GM19395 (cell line): ENCODE measurements around the gene HTR6.

Experiments used
- ATAC-seq: cut with Tn5 transposase; IDR thresholded peaks from one replicate; pipeline ENCODE4 v1.9.1; 2021; ENCODE audit warnings: mild to moderate bottlenecking, moderate library complexity; ENCODE audit not compliant: unreplicated experiment

Gene HTR6

DNA sequence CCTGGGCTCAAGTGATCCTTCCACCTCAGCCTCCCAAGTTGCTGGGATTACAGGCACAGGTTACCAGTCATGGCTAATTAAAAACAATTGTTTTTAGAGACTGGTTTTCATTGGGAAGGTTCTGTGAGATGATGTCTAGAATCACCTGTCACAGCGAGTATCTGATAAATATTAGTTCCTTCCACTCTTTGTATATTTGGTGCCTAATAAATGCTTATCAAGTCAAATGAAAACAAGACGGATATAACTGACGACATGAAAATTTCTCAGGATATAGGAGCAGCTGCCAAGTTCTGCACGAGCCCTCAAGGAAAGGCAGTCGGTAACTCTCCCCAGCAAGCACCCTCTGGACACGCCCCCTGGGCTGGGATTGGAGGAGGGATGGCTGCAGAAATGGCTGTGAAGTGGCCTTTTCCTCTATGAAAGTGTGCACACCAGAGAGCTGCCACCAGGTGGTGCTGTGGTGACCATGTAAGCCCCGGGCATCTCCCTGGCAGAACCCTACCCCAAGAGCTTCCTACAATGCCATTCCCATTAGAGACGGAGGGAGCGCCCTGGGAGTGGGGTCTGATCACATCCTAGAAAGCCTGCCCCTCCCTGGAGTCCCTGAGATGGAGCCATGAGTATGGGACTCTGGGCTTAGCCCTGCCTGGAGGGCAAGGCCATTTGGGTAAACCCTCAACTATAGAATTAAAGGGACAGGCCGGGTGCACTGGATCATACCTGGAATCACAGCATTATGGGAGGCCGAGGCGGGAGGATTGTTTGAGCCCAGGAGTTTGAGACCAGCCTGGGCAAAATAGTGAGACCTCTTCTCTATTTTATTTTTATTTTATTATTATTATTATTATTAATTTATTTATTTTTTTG, 50.9 kb downstream of the HTR6 start:
- ATAC-seq = peak; percentile 56

DNA sequence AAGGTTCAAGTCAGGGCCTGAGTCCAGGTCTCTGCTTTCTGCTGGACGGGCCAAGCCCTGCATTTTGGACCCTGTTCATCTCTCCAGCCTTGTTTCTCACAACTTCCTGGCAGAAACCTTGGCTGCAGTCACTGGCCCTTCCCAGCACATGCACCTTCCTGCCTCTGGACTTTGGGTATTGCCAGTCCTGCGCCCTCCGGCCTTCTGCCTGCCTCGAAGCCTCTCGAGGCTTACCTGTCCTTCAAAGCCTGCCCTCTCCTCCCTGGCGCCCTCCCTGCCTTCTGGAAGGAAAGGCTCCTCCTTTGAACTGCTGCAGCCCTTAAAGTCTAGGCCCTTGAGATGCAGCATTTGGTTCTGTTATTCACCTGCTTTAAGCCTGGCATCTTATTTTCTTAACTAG, 52.8 kb downstream of the HTR6 start:
- no peak for ATAC-seq

DNA sequence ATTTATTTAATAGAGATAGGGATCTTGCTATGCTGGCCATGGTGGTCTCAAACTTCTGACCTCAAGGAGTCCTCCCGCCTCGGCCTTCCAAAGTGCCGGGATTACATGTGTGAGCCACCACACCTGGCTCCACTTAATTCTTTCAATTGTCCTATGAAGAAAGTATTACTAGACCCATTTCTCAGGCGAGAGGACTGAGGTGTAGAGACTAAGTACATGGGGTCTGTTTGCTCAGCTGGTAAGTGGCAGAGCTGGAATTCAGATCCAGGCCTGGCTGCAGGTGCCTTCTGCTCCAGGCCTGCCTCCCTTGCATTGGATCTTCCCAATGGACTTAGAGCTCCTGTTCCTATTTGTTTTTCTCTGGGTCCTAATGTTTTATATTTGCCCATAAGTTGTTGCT, 55.5 kb downstream of the HTR6 start:
- ATAC-seq = no peak

DNA sequence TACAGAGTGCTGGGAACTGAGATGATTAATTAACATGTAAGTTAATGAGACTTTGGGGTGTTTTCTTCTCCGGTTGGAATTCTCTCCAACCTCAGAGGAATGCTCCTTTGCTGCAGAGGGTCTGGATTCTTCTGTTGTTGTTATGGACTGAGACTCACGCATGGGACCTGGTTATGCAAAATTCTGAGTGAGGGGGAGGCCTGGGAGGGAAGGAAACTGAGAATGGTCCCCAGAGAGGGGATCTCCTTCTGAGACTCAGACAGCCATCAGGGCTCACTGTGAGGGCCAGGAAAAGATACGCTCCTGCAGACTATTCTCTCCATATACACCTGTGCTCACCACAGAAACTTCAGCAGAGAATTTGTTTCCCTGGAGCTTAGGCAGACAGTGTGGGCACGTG, 56.3 kb downstream of the HTR6 start:
- no peak for ATAC-seq

DNA sequence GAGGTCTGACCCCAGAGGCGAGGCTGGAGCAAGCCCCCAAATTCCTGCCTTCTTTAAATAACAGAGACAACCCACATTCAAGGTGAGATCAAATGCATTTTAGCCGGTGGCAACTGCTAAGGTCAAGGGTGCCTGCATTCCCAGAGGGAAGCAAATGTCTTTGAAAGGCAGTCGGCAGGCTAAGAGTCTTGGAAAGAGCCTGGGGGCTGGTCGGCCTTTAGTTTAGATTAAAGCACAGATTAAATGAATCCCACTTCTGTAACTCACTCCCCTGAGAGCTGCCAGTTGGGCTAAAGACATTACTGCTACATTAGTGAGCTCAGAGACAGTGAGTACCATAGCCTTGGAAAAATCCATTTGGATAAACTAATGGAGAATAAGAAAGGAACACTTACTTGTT, 59.2 kb downstream of the HTR6 start:
- ATAC-seq = no peak

DNA sequence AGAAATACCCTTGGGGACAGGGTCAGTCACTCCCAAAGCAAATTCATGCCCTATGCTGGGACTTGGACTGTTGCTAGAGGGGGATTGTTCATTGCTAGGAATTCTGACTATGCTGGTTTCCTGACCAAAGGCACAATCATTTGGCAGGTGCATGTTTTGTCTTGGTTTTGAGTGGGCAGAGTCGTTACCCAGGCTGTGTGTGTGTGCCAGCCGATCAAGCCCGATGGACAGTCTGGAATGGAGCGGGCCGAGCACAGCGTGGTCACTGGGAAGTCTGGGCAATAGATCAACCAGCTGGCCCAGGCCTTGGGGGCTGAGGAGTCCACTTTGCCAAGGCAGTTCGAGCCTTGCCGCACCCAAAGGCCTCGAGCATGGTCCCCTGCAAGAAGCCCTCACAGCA, 60.9 kb downstream of the HTR6 start:
- no peak for ATAC-seq

DNA sequence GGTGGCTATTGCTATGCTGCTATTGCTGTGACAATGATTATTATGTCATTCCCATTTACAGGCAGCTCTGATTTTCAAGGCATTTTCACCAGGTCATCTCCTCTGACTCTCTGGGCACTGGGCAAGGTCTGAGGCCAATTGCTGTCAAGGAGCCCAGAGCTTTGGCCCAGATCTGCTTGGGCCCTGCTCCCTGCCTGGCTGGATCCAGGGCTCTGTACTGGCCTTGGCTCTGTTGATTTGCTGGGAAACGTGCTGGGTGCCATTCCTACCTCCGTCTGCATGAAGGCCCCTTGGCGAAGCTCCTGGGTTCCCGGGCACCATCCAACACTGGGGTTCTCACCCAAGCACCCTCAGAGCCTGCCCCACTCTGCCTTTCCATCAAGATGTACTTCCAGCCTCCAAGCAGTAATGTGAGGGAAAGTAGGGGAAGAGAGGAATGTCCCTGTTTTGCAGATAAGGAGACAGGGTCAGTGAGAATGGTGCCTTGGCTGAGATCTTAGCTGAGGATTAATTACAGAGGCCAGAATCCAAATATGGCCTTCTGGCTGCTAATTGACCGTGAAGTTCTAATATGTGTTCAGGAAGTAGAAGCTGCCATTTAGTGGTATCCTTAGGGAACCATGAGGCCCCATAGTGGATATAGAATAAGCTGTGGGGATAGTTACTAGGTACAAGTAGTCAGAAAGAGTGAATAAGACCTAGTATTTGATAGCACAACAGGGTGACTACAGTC, 63.9 kb downstream of the HTR6 start:
- no peak for ATAC-seq

DNA sequence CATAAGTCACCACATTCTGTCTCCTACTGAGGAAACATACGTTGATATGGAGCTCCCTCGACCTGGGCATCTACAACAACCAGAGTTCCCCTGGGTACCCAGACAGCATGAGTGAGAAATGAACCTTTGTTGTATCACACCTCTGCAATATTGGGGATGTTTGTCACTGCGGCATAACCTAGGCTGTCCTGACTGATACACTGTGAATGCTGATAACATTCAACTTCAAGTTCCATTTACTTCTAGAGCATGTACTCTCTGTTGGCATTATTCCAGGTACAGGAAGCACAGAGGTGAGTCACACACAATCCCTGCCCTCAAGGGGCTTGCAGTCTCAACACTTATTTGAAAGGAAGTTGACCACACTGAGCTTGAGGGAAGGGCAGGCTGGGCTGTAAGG, 65.6 kb downstream of the HTR6 start:
- no peak for ATAC-seq
